ENCODE measurements around the gene APELA. TPM values are rescaled to one million over a fixed set of nuclear protein-coding genes. Genes with fewer than 3 reads are reported as not detected.
"Not testable (repeated sequence)": the region's sequence is repeated elsewhere in the genome, so short reads cannot be mapped to it uniquely, and the experiment has no call there.

Gene APELA
- total RNA-seq, 1 donor from 2014 or later = not detected

DNA sequence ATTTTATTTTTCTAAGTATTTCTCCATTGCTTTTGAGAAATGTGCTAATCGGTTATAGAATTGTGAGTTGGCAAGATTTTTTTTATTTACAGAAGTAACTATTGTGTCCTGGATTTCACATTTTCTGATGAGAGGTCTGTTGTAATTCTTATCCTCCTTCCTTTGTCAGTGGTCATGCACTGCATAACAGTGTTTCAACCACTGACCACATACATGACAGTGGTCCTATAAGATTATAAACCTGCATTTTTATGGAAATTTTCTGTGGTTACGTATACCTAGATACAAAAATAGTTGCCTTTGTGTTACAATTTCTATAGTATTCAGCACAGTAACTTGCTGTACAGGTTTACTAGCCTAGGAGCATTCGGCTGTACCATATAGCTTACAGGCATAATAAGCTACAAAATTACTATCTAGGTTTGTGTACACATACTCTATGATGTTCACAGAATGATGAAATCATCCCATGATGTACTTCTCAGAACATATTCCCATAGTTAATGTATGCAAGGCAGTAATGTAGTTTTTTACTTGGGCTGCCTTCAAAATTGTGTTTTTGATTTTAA is 47.8 kb downstream of the APELA start:
- DNase-seq (ENCODE audit: low read depth) = peak; percentile 30

DNA sequence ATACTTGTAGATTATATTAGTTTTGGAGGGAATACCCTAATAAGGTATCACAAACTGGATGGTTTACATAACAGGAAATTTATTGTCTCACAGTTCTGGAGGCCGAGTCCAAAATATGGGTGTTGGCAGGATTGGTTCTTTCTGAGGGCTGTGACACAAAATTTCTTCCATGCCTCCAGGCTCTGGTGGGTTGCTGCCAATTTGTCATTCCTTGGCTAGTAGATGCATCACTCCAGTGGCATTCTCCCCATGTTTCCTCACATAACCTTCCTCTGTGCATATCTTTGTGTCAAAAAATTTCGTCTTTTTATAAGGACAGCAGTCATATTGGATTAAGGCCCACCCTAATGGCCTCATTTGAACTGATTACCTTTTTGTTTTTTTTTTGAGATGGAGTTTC is 49.3 kb downstream of the APELA start:
- DNase-seq (ENCODE audit: low read depth) = peak; percentile 79

DNA sequence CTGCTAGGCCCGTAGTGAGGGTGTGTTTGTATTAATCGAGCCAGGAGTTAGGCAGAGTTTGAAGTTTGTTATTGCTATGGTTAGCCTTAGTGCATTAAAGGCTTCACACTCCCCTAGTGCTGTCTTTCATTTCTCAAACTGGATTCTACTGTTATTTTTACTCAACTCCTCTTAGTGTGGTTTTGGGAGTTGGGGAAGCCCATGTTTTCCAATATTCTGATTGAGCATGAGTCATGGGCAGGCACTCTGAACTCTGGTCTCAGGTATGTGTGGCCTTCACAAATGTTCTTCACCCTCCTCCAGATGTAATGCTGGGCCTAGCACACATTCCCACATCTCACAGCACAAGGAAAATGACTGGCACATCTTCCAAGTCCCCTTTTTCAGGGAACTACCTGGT is 50.1 kb downstream of the APELA start:
- peak; percentile 41 for DNase-seq (ENCODE audit: low read depth)

- no peak for DNase-seq (ENCODE audit: low read depth)
These were observed 53.7 kb downstream of the APELA start for GRCh38 chr4:164930647-164931046.

GRCh38 chr4:164931551-164932324 is 54.8 kb downstream of the APELA start:
- DNase-seq (ENCODE audit: low read depth) = peak; percentile 86

- DNase-seq (ENCODE audit: low read depth) = no peak
These were observed 56.3 kb downstream of the APELA start for GRCh38 chr4:164933244-164933643.

DNA sequence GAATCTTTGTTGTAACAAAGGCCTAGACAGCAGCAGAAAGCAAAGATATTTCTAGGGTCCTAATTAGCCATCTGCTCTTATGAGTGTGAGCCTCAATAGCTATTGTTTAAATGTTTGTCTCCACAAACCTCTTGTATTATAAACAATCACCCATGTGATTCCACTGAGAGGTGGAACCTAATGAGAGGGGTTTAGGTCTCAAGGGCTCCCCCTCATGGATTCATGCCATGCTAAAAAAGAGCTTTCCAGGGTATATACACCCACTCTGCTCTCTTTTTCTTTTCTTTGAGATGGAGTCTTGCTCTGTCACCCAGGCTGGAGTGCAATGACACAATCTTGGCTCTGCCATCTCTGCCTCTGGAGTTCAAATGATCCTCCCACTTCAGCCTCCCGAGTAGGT is 58.4 kb downstream of the APELA start:
- no peak for DNase-seq (ENCODE audit: low read depth)

DNA sequence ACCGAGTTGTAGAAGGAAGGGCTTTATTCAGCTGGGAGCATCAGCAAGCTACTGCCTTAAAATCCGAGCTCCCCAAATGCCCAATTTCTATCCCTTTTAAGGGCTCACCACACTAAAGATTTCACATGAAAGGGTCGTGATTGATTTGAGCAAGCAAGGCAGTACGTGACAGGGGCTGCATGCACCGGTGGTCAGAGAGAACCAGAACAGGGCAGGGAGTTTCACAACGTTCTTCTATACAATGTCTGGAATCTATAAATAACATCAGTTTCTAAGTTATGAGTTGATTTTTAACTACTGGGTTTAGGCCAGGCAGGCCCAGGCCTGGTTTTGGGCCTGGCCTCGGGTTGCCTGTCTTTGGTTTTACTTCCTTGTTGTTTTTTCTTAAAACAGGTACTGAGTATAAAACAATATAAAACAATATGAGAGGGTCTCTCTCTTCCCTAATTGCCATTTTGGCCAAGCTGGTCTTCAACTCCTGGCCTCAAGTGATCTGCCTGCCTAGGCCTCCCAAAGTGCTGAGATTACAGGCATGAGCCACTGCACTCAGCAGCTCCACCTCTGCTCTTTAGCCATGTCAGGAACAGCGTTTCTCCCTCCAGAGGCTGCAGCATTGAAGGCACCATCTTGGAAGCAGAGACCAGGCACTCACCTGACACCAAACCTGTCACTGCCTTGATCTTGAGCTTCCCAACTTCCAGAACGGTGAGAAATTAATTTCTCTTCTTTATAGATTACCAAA is 59.1 kb downstream of the APELA start:
- not testable (repeated sequence) for DNase-seq (ENCODE audit: low read depth)

GRCh38 chr4:164937576-164938270 is 60.7 kb downstream of the APELA start:
- peak; percentile 74 for DNase-seq (ENCODE audit: low read depth)

GRCh38 chr4:164943192-164943591 is 66.2 kb downstream of the APELA start:
- DNase-seq (ENCODE audit: low read depth) = peak; percentile 72

GRCh38 chr4:164945146-164945545 is 68.2 kb downstream of the APELA start:
- no peak for DNase-seq (ENCODE audit: low read depth)

- DNase-seq (ENCODE audit: low read depth) = no peak
These were observed 69.8 kb downstream of the APELA start for GRCh38 chr4:164946810-164947209.

Other genes with a start within 250 kb of the APELA start
- gene SMIM31, start 123.0 kb upstream of the APELA start, total RNA-seq = not detected in 2 replicates
- not detected in 2 replicates for gene TRIM61, start 100.5 kb downstream of the APELA start, total RNA-seq
- not detected in 2 replicates for gene TRIM60, start 154.8 kb downstream of the APELA start, total RNA-seq
- gene TRIM75, start 176.7 kb downstream of the APELA start, total RNA-seq = not detected in 2 replicates
- gene TMEM192, start 235.7 kb downstream of the APELA start, total RNA-seq = 20.8 and 21.1 TPM in 2 replicates

Data from myocyte (in vitro differentiated cells).